Activated B cell treated with CpG ODN at 0.5 μM for 24 hours (primary cell): ENCODE results near the gene KIAA0586. TPM values are rescaled to one million over a fixed set of nuclear protein-coding genes. Genes with fewer than 3 reads are reported as not detected.
A peak's percentile ranks its signal among the peaks of the same experiment; 100 is the strongest.

Experiments used
- ATAC-seq: fragments of 200-7000 bp; cut with Tn5 transposase; one replicate; pipeline ENCODE4 v1.10.0; 2021; ENCODE audit warnings: low read depth, mild to moderate bottlenecking, moderate library complexity
- CTCF ChIA-PET: fragments of 350-600 bp; sonication (Branson Sonifier 250); formaldehyde crosslinking; loops from one replicate; lab custom pipeline; 2021; ENCODE audit warnings: antibody characterized with exemption; lab: Charles Lee
- POLR2A ChIA-PET: fragments of 350-600 bp; sonication (Branson Sonifier 250); formaldehyde crosslinking; loops from one replicate; lab custom pipeline; 2021; ENCODE audit warnings: antibody characterized with exemption; lab: Charles Lee
- DNase-seq: peaks from one replicate; pipeline ENCODE4 v3.0.0; 2022
- H3K27ac Mint-ChIP-seq: one replicate; pipeline ENCODE4 v1.8.0; 2020; ENCODE audit warnings: mixed read lengths
- H3K27me3 Mint-ChIP-seq: one replicate; pipeline ENCODE4 v1.8.0; 2021; ENCODE audit warnings: mixed read lengths
- H3K36me3 Mint-ChIP-seq: one replicate; pipeline ENCODE4 v1.8.0; 2021; ENCODE audit warnings: low read depth, mixed read lengths
- H3K4me1 Mint-ChIP-seq: one replicate; pipeline ENCODE4 v1.8.0; 2021; ENCODE audit warnings: mixed read lengths
- H3K4me3 Mint-ChIP-seq: one replicate; pipeline ENCODE4 v1.8.0; 2020; ENCODE audit warnings: mild to moderate bottlenecking, mixed read lengths
- H3K9me3 Mint-ChIP-seq: one replicate; pipeline ENCODE4 v1.8.0; 2020; ENCODE audit warnings: mixed read lengths
- intact Hi-C: fragments of 100-400 bp; cut with micrococcal nuclease; formaldehyde crosslinking; loops from one replicate; pipeline ENCODE4 v1.15.1; 2024
- total RNA-seq: library from RNA; stranded (reverse); gene quantifications from 2 replicates; pipeline ENCODE4 v1.2.3, GENCODE V29; 2022
- TF ChIP-seq, protein P1 (sequence below): fragments of 200-600 bp; IDR thresholded peaks from one replicate; pipeline ENCODE4 v1.8.0; 2022; ENCODE audit warnings: antibody characterized with exemption, mild to moderate bottlenecking

KIAA0586 gene
- total RNA-seq, 1 donor from 2014 or later = 19.8 TPM

DNA sequence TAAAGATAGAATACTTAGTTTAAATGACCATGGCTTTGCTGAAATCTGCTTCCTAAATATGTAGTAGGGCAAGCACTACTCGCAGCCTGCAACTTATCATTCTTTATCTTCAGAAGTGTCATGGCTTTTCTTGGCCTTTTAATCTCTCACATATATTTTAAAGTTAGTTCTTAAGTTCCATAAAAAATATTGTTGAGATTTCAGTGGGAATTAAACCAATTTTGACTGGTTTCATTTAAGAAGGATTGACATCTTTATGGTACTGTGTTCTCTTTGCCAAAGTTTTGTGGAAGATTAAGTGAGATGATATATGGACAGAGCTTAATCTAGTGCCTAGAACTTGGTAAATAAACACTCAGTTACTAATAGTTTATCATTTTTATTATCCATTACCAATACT, 56.7 kb downstream of the KIAA0586 start:
- intact Hi-C loops = no loop called here
- H3K27ac Mint-ChIP-seq = no peak overlapping the region
- H3K4me1 Mint-ChIP-seq = peaks cover 13% of the 10 kb centered on the region
- H3K9me3 Mint-ChIP-seq = peaks cover 2% of the 10 kb centered on the region
- ChIA-PET POLR2A (no interaction called here), CTCF (no interaction called here)
- no peak overlapping the region for H3K4me3 Mint-ChIP-seq
- TF ChIP-seq, protein P1, sequence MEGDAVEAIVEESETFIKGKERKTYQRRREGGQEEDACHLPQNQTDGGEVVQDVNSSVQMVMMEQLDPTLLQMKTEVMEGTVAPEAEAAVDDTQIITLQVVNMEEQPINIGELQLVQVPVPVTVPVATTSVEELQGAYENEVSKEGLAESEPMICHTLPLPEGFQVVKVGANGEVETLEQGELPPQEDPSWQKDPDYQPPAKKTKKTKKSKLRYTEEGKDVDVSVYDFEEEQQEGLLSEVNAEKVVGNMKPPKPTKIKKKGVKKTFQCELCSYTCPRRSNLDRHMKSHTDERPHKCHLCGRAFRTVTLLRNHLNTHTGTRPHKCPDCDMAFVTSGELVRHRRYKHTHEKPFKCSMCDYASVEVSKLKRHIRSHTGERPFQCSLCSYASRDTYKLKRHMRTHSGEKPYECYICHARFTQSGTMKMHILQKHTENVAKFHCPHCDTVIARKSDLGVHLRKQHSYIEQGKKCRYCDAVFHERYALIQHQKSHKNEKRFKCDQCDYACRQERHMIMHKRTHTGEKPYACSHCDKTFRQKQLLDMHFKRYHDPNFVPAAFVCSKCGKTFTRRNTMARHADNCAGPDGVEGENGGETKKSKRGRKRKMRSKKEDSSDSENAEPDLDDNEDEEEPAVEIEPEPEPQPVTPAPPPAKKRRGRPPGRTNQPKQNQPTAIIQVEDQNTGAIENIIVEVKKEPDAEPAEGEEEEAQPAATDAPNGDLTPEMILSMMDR = no peak
- H3K36me3 Mint-ChIP-seq = peaks cover 42% of the 10 kb centered on the region
- no peaks in the 10 kb centered on the region for H3K27me3 Mint-ChIP-seq
- no peak for DNase-seq
- no peak for ATAC-seq

DNA sequence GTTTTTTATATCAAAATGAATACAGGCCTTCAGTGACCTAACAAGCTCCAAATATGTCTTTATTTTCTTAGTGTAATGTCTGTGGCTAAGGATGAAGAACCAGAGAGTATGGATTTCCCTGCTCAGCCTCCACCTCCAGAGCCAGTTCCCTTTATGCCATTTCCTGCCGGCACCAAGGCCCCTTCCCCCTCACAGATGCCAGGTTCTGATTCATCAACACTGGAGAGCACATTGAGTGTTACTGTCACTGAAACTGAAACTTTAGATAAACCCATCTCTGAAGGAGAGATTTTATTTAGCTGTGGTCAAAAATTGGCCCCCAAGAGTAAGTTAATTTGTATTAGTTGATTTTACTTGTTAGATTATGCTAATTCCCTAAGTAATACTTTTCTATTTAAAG, 61.0 kb downstream of the KIAA0586 start:
- no peak overlapping the region for H3K27ac Mint-ChIP-seq
- intact Hi-C loops = no loop called here
- POLR2A ChIA-PET = no interaction called here

DNA sequence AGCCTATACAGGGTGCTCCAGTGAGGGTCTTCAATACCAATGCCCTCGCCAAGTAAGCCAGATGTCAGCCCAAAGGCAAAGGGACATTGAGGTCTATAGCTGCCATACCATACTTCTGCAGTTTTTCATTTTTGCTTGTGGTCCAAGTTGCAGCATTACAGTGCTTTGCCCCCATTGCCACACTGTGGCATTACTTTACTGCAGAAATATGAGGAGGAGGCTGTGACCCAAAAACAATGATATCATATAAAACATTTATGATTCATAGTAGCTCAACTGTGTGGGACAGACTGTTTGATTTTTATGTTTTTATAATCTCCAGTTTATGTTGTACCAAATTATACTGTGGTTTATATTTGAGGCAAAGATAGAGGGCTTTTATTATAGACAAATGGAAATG, 64.1 kb downstream of the KIAA0586 start:
- TF ChIP-seq, protein P1 = no peak
- H3K27ac Mint-ChIP-seq = no peak overlapping the region
- CTCF ChIA-PET = no interaction called here
- H3K4me3 Mint-ChIP-seq = no peak overlapping the region
- ATAC-seq (no peak), DNase-seq (no peak)
- no peaks in the 10 kb centered on the region for H3K9me3 Mint-ChIP-seq
- POLR2A ChIA-PET = no interaction called here
- no peaks in the 10 kb centered on the region for H3K27me3 Mint-ChIP-seq
- H3K4me1 Mint-ChIP-seq = no peaks in the 10 kb centered on the region
- intact Hi-C loops = no loop called here
- H3K36me3 Mint-ChIP-seq = peaks cover 30% of the 10 kb centered on the region

More for the DNA sequence above, 61.0 kb downstream of the KIAA0586 start:
- Mint-ChIP-seq H3K9me3 (peaks cover 2% of the 10 kb centered on the region), H3K4me3 (no peak overlapping the region), H3K4me1 (no peaks in the 10 kb centered on the region), H3K27me3 (no peaks in the 10 kb centered on the region), H3K36me3 (peaks cover 36% of the 10 kb centered on the region)
- DNase-seq = no peak
- no peak for ATAC-seq
- CTCF ChIA-PET = interaction anchor here (1.0 kb wide), 1 partner anchor 13 kb away, joined by 6 read pairs; no protein-coding TSS in a partner anchor
- TF ChIP-seq, protein P1 = no peak

DNA sequence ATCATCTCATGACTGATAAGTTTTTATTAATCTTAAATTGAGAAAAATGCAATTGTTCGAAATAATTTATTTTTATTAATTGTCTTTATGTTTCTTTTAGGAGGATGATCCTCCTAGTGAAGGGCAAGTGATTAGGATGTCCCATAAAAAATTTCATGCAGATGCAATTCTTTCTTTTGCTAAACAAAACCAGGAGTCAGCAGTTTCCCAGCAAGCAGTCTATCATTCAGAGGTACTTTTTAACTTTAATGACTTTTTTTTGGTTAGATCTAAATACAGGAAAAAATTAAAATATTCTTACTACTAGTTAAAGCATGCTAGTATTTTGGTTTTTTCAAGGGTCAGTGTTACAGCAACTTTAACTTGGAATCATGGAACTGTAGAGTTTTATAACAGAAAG, 64.5 kb downstream of the KIAA0586 start:
- no peak for ATAC-seq
- intact Hi-C loops = no loop called here
- no peak overlapping the region for H3K27ac Mint-ChIP-seq
- CTCF ChIA-PET = interaction anchor here (1.1 kb wide), 1 partner anchor 9 kb away, joined by 3 read pairs; no protein-coding TSS in a partner anchor
- no peak overlapping the region for H3K4me3 Mint-ChIP-seq
- POLR2A ChIA-PET = no interaction called here
- TF ChIP-seq, protein P1 = no peak
- no peaks in the 10 kb centered on the region for H3K27me3 Mint-ChIP-seq
- no peaks in the 10 kb centered on the region for H3K4me1 Mint-ChIP-seq
- H3K36me3 Mint-ChIP-seq = peaks cover 28% of the 10 kb centered on the region
- no peaks in the 10 kb centered on the region for H3K9me3 Mint-ChIP-seq
- DNase-seq = no peak

DNA sequence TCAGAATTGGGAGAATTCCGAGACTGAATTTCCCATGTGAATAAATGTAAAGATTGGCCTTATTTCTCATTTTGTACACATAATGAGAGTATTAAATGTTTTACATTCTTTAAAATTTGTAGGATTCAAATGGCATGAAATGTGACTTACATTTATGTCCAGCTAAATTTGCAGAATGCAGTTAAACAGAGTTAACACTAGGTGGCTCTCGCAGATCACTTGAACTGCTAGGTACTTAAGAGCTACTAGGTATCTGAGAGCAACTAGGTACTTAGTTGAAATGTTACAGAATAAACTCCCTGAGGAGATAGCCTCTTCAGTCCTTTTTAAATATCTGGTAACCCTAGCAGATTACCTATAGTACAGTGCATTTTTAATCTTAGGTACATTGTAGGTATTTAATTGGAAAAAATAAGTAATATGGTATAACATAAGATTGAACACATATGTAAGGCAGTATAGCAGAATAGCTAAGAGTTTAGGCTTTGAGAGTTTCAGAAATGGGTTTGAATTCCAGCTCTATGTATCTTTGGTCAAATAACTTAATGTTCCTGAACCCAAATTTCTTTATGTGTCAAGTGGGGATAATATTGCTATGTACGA, 73.8 kb downstream of the KIAA0586 start:
- intact Hi-C loops = loop anchor here (1.0 to 10.0 kb wide), 8 partner anchors 136 to 1683 kb away; partner anchors contain the start of genes CCDC175 and DACT1
- TF ChIP-seq, protein P1 = no peak
- DNase-seq (no peak), ATAC-seq (peak; percentile 71)
- no peak overlapping the region for H3K4me3 Mint-ChIP-seq
- H3K36me3 Mint-ChIP-seq = peaks cover 27% of the 10 kb centered on the region
- ChIA-PET CTCF (interaction anchor here (0.6 to 3.3 kb wide), 27 partner anchors 9 to 943 kb away, joined by 3 to 26 read pairs (median 4); partner anchors contain the start of genes DACT1 and TOMM20L), POLR2A (interaction anchor here (1.1 kb wide), 1 partner anchor 74 kb away, joined by 4 read pairs; the partner anchor contains the start of genes KIAA0586 and TIMM9)
- H3K4me1 Mint-ChIP-seq = no peaks in the 10 kb centered on the region
- no peaks in the 10 kb centered on the region for H3K27me3 Mint-ChIP-seq
- H3K9me3 Mint-ChIP-seq = no peaks in the 10 kb centered on the region
- H3K27ac Mint-ChIP-seq = no peak overlapping the region
